Adrenal gland (tissue), 5 donors: ENCODE measurements around the gene ADORA2A.

ENCODE experiments used
- CTCF ChIP-seq, 6 experiments: fragments of 450-650 bp in 4 of 6; fragments of 200-600 bp in 2 of 6; sonication (generic) in 1 of 6; IDR thresholded peaks; 1 replicate in 5 of 6; 2 replicates in 1 of 6; pipeline versions ENCODE4 v1.5.1 to v1.8.0; 2016 to 2021; ENCODE audit warnings: antibody characterized with exemption in 6 of 6, mild to moderate bottlenecking in 2 of 6, moderate library complexity in 1 of 6
- POLR2A ChIP-seq, 2 donors: fragments of 450-650 bp; IDR thresholded peaks; one replicate each; pipeline ENCODE4 v1.6.1; 2017; ENCODE audit warnings: antibody characterized with exemption in 2 of 2, mild to moderate bottlenecking in 2 of 2, moderate library complexity in 1 of 2
- donor health status: DM: no; HTN: no; CAD: no.

GRCh38 chr22:24441406-24442351, 14.3 kb downstream of the ADORA2A start:
- no peak for TF ChIP-seq CTCF (IDR thresholded peaks at IDR 0.05)
- no peak for TF ChIP-seq POLR2A (IDR thresholded peaks at IDR 0.05)
